HepG2 (cell line): ENCODE results near the gene TMEM219. TPM values are rescaled to one million over a fixed set of nuclear protein-coding genes. Genes with fewer than 3 reads are reported as not detected.
A peak's percentile ranks its signal among the peaks of the same experiment; 100 is the strongest.

ENCODE experiments used
- ATF7 ChIP-seq, 2 experiments: fragments of 450-650 bp in 1 of 2; sonication (generic) in 1 of 2; formaldehyde crosslinking in 1 of 2; IDR thresholded peaks; 2 replicates each; pipeline versions ENCODE4 v1.4.0 to v1.6.1; 2016 to 2020; ENCODE audit warnings: antibody characterized with exemption in 1 of 2, mild to moderate bottlenecking in 1 of 2, missing genetic modification reagents in 1 of 2
- BHLHE40 ChIP-seq: IDR thresholded peaks from 2 replicates; pipeline ENCODE4 v1.6.1; 2011; ENCODE audit warnings: low read length, improper control_type of control experiment
- BRD4 ChIP-seq: sonication (generic); formaldehyde crosslinking; IDR thresholded peaks from 2 replicates; pipeline ENCODE4 v1.4.0; 2020; ENCODE audit warnings: missing genetic modification reagents
- CREBL2 ChIP-seq: sonication (generic); formaldehyde crosslinking; IDR thresholded peaks from 2 replicates; pipeline ENCODE4 v1.8.1; 2023; ENCODE audit warnings: missing genetic modification reagents, mild to moderate bottlenecking, borderline replicate concordance
- ETV5 ChIP-seq: IDR thresholded peaks from 2 replicates; pipeline ENCODE4 v1.6.1; 2018; ENCODE audit warnings: missing biosample characterization, missing genetic modification reagents, inconsistent platforms, borderline replicate concordance
- ETV6 ChIP-seq: sonication (generic); formaldehyde crosslinking; conservative IDR thresholded peaks from 2 replicates; pipeline ENCODE4 v1.4.0; 2020; ENCODE audit warnings: missing genetic modification reagents
- GATA4 ChIP-seq: sonication (generic); IDR thresholded peaks from 2 replicates; pipeline ENCODE4 v1.6.1; 2016; ENCODE audit warnings: antibody characterized with exemption, low read depth, borderline replicate concordance
- HMGXB4 ChIP-seq, 2 experiments: sonication (generic) in 1 of 2; formaldehyde crosslinking in 1 of 2; IDR thresholded peaks; 2 replicates each; pipeline versions ENCODE4 v1.4.0 to v1.6.1; 2018 to 2020; ENCODE audit warnings: missing genetic modification reagents in 2 of 2, borderline replicate concordance in 1 of 2, low read depth in 1 of 2, mild to moderate bottlenecking in 1 of 2, missing biosample characterization in 1 of 2
- KDM5A ChIP-seq: fragments of 200-600 bp; sonication (generic); IDR thresholded peaks from 2 replicates; pipeline ENCODE4 v1.7.0; 2018; ENCODE audit warnings: antibody characterized with exemption, mild to moderate bottlenecking, low read length, borderline replicate concordance
- KLF16 ChIP-seq, 2 experiments: sonication (generic) in 1 of 2; formaldehyde crosslinking in 1 of 2; IDR thresholded peaks; 2 replicates each; pipeline versions ENCODE4 v1.6.1 to v1.8.0; 2016 to 2023; ENCODE audit warnings: missing genetic modification reagents in 2 of 2, missing compliant biosample characterization in 1 of 2
- MYC ChIP-seq: sonication (generic); formaldehyde crosslinking; IDR thresholded peaks from 2 replicates; pipeline ENCODE4 v1.9.0; 2021; ENCODE audit warnings: missing genetic modification reagents, borderline replicate concordance
- NONO ChIP-seq, 2 experiments: fragments of 450-650 bp in 1 of 2; sonication (generic) in 1 of 2; formaldehyde crosslinking in 1 of 2; IDR thresholded peaks in 1 of 2; conservative IDR thresholded peaks in 1 of 2; 2 replicates each; pipeline versions ENCODE4 v1.6.1 to v1.8.0; 2017 to 2022; ENCODE audit warnings: mild to moderate bottlenecking in 1 of 2, missing genetic modification reagents in 1 of 2, moderate library complexity in 1 of 2
- RFX5 ChIP-seq: IDR thresholded peaks from 2 replicates; pipeline ENCODE4 v1.6.1; 2011; ENCODE audit warnings: low read depth, low read length, improper control_type of control experiment
- SRSF1 ChIP-seq: fragments of 200-400 bp; formaldehyde crosslinking; optimal IDR thresholded peaks from 2 replicates; pipeline ENCODE3; 2017; ENCODE audit warnings: mild to moderate bottlenecking, low read depth, low read length, moderate library complexity
- THRA ChIP-seq: sonication (generic); formaldehyde crosslinking; IDR thresholded peaks from 2 replicates; pipeline ENCODE4 v1.4.0; 2020; ENCODE audit warnings: missing genetic modification reagents, borderline replicate concordance
- ZC3H13 ChIP-seq: sonication (generic); formaldehyde crosslinking; IDR thresholded peaks from 2 replicates; pipeline ENCODE4 v1.8.1; 2023; ENCODE audit warnings: mild to moderate bottlenecking, missing genetic modification reagents, moderate library complexity
- ZNF138 ChIP-seq: sonication (generic); formaldehyde crosslinking; IDR thresholded peaks from 2 replicates; pipeline ENCODE4 v1.5.0; 2020; ENCODE audit warnings: mild to moderate bottlenecking, low read depth, missing genetic modification reagents
- ZNF232 ChIP-seq: sonication (generic); formaldehyde crosslinking; IDR thresholded peaks from 2 replicates; pipeline ENCODE4 v1.4.0; 2020; ENCODE audit warnings: missing genetic modification reagents, borderline replicate concordance
- ZNF280B ChIP-seq: sonication (generic); formaldehyde crosslinking; IDR thresholded peaks from 2 replicates; pipeline ENCODE4 v1.5.0; 2020; ENCODE audit warnings: missing genetic modification reagents, mild to moderate bottlenecking, borderline replicate concordance
- ZNF660 ChIP-seq: sonication (generic); formaldehyde crosslinking; IDR thresholded peaks from 2 replicates; pipeline ENCODE4 v1.5.1; 2020; ENCODE audit warnings: mild to moderate bottlenecking, low read depth, missing genetic modification reagents, borderline replicate concordance
- ZNF768 ChIP-seq: sonication (generic); formaldehyde crosslinking; IDR thresholded peaks from 2 replicates; pipeline ENCODE4 v1.4.0; 2020; ENCODE audit warnings: missing genetic modification reagents
- polyA plus RNA-seq, 8 experiments: library from polyadenylated mRNA; depleted of rRNA in 3 of 8; stranded (reverse) in 7 of 8; unstranded in 1 of 8; fragments of >200 nt; fragmentation: Illumina TruSeq in 4 of 8; extraction: Trizol in 4 of 8; gene quantifications; 2 replicates each; pipeline versions ENCODE4 v1.2.1 to v1.2.3, GENCODE V29; 2011 to 2016; ENCODE audit warnings: low read depth in 4 of 8, missing spikeins in 1 of 8, mixed read lengths in 1 of 8; ENCODE audit not compliant: insufficient read depth in 1 of 8
- total RNA-seq, 5 experiments: library from RNA; depleted of rRNA; stranded (reverse); fragments of >200 nt; fragmentation: Illumina TruSeq; extraction: Trizol; gene quantifications; 2 replicates each; pipeline ENCODE4 v1.2.3, GENCODE V29; 2016; ENCODE audit warnings: low read depth in 1 of 5

TMEM219 gene
- total and polyA plus RNA-seq, 2 of the 13 experiments (the other 11 are each of a cell fraction or from before 2014, with no cell fraction given), result 105 to 115 TPM

GRCh38 chr16:29974291-29975133, 12.6 kb downstream of the TMEM219 start (continued):
- TF ChIP-seq THRA (CRISPR knock-in tag), result 0 out of 2 replicates have a peak, but pooled peaks have one; percentile 15
- TF ChIP-seq KLF16 (CRISPR knock-in tag; IDR thresholded peaks at IDR 0.05), result 0 out of 4 replicates have a peak, but pooled peaks of 1 of the 2 experiments have one; percentile 26
- TF ChIP-seq BHLHE40, result 0 out of 2 replicates have a peak, but pooled peaks have one; percentile 16
- peak; percentile 34; the same call in 1 of the 2 replicates for TF ChIP-seq CREBL2 (CRISPR knock-in tag)
- 0 out of 2 replicates have a peak, but pooled peaks have one; percentile 23 for TF ChIP-seq KDM5A
- TF ChIP-seq ETV5 (CRISPR knock-in tag), result peak; percentile 13; the same call in 1 of the 2 replicates
- 0 out of 2 replicates have a peak, but pooled peaks have one; percentile 14 for TF ChIP-seq ETV6 (CRISPR knock-in tag)
- TF ChIP-seq SRSF1, result peak; percentile 2
- 0 out of 2 replicates have a peak, but pooled peaks have one; percentile 42 for TF ChIP-seq ZNF768
- TF ChIP-seq ZNF138 (CRISPR knock-in tag), result 0 out of 2 replicates have a peak, but pooled peaks have one; percentile 4
- TF ChIP-seq MYC (CRISPR knock-in tag), result 0 out of 2 replicates have a peak, but pooled peaks have one; percentile 4
- TF ChIP-seq ZNF660, result no peak
- peak; percentile 43; the same call in 1 of the 2 replicates for TF ChIP-seq ZNF232
- 0 out of 2 replicates have a peak, but pooled peaks have one; percentile 25 for TF ChIP-seq RFX5
- 0 out of 2 replicates have a peak, but pooled peaks have one; percentile 59 for TF ChIP-seq ZNF280B
- no peak for TF ChIP-seq GATA4
- peak; percentile 30; the same call in 1 of the 2 replicates for TF ChIP-seq BRD4 (CRISPR knock-in tag)
- TF ChIP-seq HMGXB4 (CRISPR knock-in tag; IDR thresholded peaks at IDR 0.05; ENCODE audit: borderline replicate concordance in 1 of 2, low read depth in 1 of 2), result 0 out of 4 replicates have a peak, but pooled peaks of 1 of the 2 experiments have one; percentile 10
- TF ChIP-seq ZC3H13 (CRISPR knock-in tag), result no peak
- TF ChIP-seq NONO (IDR thresholded peaks at IDR 0.05), result no peak
- 0 out of 2 replicates have a peak, but pooled peaks have one; percentile 34 for TF ChIP-seq NONO (CRISPR knock-in tag; conservative IDR thresholded peaks at IDR 0.05)
- no peak for TF ChIP-seq ATF7 (IDR thresholded peaks at IDR 0.05)
- TF ChIP-seq ATF7 (CRISPR knock-in tag; IDR thresholded peaks at IDR 0.05), result 0 out of 2 replicates have a peak, but pooled peaks have one; percentile 48
